Lung microvascular endothelial cell (primary cell): Measurements from ENCODE around the gene MAML1. TPM values are rescaled to one million over a fixed set of nuclear protein-coding genes. Genes with fewer than 3 reads are reported as not detected.
A peak's percentile ranks its signal among the peaks of the same experiment; 100 is the strongest.

Source experiments
- DNase-seq, 2 donors: peaks; one replicate each; pipeline versions ENCODE4 v3.0.0 to v3.0.0-alpha.2; 2010; ENCODE audit warnings: low read depth in 2 of 2
- total RNA-seq: library from RNA; depleted of rRNA; stranded (reverse); fragments of >200 nt; gene quantifications from 2 replicates; pipeline ENCODE4 v1.2.1, GENCODE V29; 2014

The MAML1 gene
- total RNA-seq, 1 donor from 2014 or later: 6.9 TPM

GRCh38 chr5:179804555-179804947 lies 71.9 kb downstream of the MAML1 start:
- DNase-seq: no peak

- no peak for DNase-seq
Observed at GRCh38 chr5:179805070-179805528, 72.5 kb downstream of the MAML1 start.

- peak; percentile 56 to 57 for DNase-seq
Observed at GRCh38 chr5:179805529-179806249, 73.1 kb downstream of the MAML1 start.

GRCh38 chr5:179806250-179807048 lies 73.8 kb downstream of the MAML1 start, which contains the start of gene MGAT4B:
Gene MGAT4B, minus strand, starts transcription at chr5:179806866. Its CDS starts 283 bp downstream, at chr5:179806583.
- peak; percentile 81 to 87 for DNase-seq

- DNase-seq: no peak
Observed at GRCh38 chr5:179812135-179812825, 79.7 kb downstream of the MAML1 start.

GRCh38 chr5:179812997-179813607 lies 80.5 kb downstream of the MAML1 start:
- DNase-seq: no peak

GRCh38 chr5:179814090-179814489 lies 81.5 kb downstream of the MAML1 start:
- DNase-seq: no peak

- no peak for DNase-seq
Observed at GRCh38 chr5:179815491-179816249, 83.0 kb downstream of the MAML1 start.

- no peak for DNase-seq
Observed at GRCh38 chr5:179816401-179816795, 83.8 kb downstream of the MAML1 start.

GRCh38 chr5:179816796-179817469 lies 84.3 kb downstream of the MAML1 start:
- peak in 1 of 2 donors; percentile 41 for DNase-seq

GRCh38 chr5:179817470-179817840 lies 84.8 kb downstream of the MAML1 start:
- no peak for DNase-seq

- DNase-seq: peak in 1 of 2 donors; percentile 26
Observed at GRCh38 chr5:179817890-179818745, 85.5 kb downstream of the MAML1 start.

GRCh38 chr5:179818746-179819295 lies 86.2 kb downstream of the MAML1 start:
- peak; percentile 98 to 99 for DNase-seq

- peak; percentile 89 to 95 for DNase-seq
Observed at GRCh38 chr5:179819296-179820126, 86.9 kb downstream of the MAML1 start.

- DNase-seq: peak in 1 of 2 donors; percentile 59
Observed at GRCh38 chr5:179820127-179820482, 87.5 kb downstream of the MAML1 start.

- DNase-seq: peak; percentile 86 to 92
Observed at GRCh38 chr5:179820483-179821297, 88.1 kb downstream of the MAML1 start, which contains the start of gene SQSTM1. Gene SQSTM1, plus strand, starts transcription at chr5:179820905. Its CDS starts 32 bp downstream, at chr5:179820937.
